Stimulated activated naive CD4-positive, alpha-beta T cell treated with Interleukin-2 at 50 U/mL for 16 hours (primary cell): ENCODE data around the gene DPPA4.

Experiments used
- DNase-seq: peaks from one replicate; lab custom pipeline; 2025; lab: John Stamatoyannopoulos, UW

DPPA4 gene

GRCh38 chr3:109338322-109338721 is 976 bp upstream of the DPPA4 start:
- no peak for DNase-seq

- no peak for DNase-seq
Measured at GRCh38 chr3:109336291-109336861, 970 bp downstream of the DPPA4 start.

DNA sequence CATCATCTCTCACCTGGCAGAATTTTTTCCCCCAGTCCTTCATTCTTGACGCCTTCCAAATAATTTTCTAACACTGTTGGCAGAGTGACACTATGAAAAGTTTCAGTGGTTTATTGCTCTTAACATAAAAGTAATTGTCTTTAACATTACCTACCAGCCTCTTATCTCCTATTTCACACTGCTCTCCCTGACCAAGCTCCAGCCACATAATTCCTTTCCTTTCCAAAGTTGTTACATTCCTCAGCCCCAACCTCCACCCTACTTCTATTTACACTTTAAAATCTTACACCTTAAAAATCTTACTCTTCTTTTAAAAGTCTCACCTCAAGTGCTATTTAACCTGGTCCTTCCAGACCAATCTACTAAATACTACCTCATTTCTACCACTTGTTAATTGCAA is 2.8 kb downstream of the DPPA4 start:
- DNase-seq = no peak

DNA sequence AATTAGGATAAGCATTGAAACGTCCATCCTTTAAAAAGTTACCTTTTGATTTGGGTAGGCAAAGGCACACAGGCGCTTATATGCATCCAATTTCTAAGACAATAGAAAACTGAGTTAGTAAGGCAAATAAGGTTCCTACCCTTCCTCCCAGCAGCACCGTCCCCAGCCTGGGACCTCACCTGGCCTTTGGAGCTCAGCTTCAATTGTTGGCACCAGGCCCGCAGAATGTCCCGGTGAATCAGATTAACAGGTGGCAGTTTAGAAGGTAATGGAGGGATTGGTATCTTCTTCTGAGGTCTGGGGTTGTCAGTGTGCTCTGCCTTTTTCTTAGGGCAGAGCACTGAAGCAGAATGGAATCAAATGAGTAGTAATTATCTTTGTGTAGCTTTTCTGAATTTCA is 5.7 kb downstream of the DPPA4 start:
- no peak for DNase-seq

GRCh38 chr3:109330405-109330804 is 6.9 kb downstream of the DPPA4 start:
- no peak for DNase-seq

DNA sequence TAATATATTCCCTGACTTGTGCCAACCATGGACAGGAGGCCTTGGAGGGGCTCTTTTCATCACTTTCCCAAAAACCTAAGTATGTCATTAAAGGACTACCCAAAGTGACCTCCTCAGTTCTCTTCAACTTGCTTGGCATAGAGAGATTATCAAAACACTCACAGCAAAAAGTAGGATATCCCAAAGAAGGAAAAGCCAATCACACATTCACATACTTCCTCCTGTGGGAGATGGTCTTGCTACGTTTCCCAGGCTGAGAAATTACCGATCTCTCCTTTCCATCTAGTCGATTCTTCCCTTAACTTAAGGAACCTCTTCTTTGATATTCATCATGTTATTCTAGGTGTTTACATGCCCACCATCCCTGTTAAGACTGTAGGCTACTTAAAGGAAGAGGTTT is 9.1 kb downstream of the DPPA4 start:
- DNase-seq = no peak

DNA sequence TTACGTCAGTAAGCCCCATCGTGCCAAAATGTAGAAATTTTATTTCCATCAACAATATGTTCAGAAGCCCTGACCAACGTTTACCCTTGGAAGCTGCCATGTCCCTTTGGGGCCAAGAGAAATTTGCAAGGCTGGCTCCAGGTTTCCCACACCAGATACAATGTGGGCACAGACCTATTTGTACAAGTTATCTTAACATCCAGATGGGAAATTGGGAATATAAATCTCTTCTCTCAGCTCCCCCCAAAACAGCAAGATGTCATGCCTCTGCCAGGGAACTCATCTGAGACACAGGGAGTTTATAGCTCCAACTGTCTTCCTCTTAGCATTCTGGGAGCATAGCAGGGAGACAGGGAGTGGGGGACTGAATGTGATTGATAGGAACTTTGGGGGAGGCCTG is 11.7 kb downstream of the DPPA4 start:
- no peak for DNase-seq

DNA sequence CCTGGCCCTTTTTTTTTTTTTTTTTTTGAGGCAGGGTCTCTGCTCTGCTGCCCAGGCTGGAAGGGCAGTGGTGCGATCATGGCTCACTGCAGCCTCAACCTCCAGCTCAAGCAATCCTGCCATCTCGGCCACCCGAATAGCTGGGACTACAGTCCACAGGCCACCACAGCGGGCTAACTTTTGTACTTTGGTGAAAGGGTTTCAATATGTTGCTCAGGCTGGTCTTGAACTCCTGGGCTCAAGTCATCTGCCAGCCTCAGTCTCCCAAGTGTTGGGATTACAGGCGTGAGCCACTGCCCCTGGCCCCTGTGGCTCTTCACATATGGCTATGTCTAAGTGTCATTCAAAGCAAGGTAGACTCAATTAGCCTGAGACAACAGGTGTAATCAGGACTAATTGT is 12.2 kb downstream of the DPPA4 start:
- DNase-seq = no peak

GRCh38 chr3:109316162-109316730 is 21.1 kb downstream of the DPPA4 start, which contains the start of gene DPPA2:
TSS of gene DPPA2 (minus strand) at chr3:109316517. CDS start at chr3:109314542, 1,975 bp downstream.
- DNase-seq = no peak

GRCh38 chr3:109313061-109313460 is 24.3 kb downstream of the DPPA4 start:
- DNase-seq = no peak

DNA sequence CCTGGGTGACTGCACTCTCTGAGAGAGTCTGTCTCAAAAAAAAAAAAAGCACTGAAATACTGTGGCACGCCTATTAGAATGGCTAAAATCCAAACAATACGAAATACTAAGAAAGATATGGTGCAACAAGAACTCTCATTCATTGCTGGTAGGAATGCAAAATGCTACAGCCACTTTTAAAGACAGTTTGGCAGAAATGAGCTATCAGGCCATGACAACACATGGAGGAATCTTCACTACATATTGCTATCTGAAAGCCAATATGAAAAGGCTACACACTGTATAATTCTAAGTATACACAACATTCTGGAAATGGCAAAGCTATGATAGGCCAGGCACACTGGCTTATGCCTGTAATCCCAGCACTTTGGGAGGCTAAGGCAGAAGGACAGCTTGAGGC is 39.9 kb downstream of the DPPA4 start:
- no peak for DNase-seq

DNA sequence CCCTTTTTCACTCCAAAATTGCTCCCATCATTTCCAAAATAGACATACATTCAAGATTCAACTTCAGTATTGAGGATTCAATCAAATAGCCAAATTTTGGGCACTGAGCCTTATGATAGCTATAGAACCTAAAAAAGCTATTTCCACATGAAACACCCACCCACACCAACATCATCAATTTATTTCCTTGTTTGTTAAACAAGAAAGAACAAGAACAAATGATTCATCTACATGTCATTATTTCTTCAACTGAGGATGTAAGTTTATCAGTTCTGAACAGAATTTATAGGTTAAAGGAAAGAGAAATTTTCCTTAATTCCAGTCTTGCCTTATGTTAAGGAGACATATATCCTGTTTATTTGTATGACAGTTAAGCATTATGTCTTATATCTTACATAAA is 53.3 kb downstream of the DPPA4 start:
- no peak for DNase-seq

- no peak for DNase-seq
Measured at GRCh38 chr3:109278546-109278945, 58.8 kb downstream of the DPPA4 start.

DNA sequence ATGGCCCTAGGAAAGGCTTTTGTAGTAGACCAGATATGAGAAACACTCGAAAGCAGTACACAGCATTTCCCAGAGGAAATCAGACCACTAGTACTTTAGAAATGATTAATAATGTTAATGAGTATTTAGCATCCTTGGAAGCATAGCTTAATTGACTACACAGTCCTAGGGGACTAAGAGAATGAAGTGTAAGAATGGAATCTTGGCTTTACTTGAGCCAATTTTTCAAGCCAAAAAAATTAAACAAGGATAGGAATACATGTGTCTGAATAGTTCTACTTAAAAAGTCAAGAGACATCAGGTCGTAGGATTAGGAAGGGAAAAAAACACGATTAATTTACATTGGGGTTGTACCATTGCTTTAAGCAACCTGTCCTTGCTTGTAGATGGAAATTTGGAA is 59.2 kb downstream of the DPPA4 start:
- DNase-seq = no peak
